HG03521 (cell line): ENCODE results near the gene DHRS11.

ENCODE experiments used
- ATAC-seq: cut with Tn5 transposase; IDR thresholded peaks from one replicate; pipeline ENCODE4 v1.9.1; 2021; ENCODE audit warnings: mild to moderate bottlenecking, moderate library complexity; ENCODE audit not compliant: unreplicated experiment

The DHRS11 gene

DNA sequence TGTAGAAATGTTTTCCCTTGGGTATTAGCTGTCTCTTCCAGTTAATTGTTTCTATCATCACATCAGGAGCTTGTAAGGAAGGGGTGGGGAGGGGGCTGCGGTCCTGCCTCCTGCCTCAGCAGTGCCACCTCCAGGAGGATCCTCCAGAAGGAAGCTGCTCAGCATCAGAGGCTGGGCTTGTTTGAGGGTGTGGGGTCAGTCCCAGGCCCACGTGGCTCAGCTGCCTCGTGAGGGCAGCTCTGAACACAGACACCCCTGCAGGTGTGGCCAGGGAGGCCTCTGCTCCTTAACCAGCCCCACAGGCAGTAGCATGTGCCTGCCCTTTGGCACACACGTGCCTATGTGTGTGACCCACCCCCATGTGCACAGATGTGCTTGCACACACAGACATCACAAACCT is 56.0 kb downstream of the DHRS11 start:
- ATAC-seq, result no peak

GRCh38 chr17:36650096-36650775 is 58.6 kb downstream of the DHRS11 start:
- no peak for ATAC-seq
